OCI-LY1 (cell line): ENCODE results near the gene RSPH9.

ENCODE experiments used
- EZH2 ChIP-seq: fragments of 200-600 bp; sonication (generic), shearing (Covaris generic); IDR thresholded peaks from 2 replicates; pipeline ENCODE4 v1.8.0; 2017; ENCODE audit warnings: borderline replicate concordance, mixed run types, mild to moderate bottlenecking, antibody characterized with exemption, low read length, moderate library complexity, mixed read lengths
- TF ChIP-seq, protein P1 (sequence below): fragments of 200-600 bp; sonication (generic), shearing (Covaris generic); IDR thresholded peaks from 2 replicates; pipeline ENCODE4 v1.5.1; 2017; ENCODE audit warnings: mild to moderate bottlenecking, antibody characterized with exemption, low read length, moderate library complexity, mixed read lengths

DNA sequence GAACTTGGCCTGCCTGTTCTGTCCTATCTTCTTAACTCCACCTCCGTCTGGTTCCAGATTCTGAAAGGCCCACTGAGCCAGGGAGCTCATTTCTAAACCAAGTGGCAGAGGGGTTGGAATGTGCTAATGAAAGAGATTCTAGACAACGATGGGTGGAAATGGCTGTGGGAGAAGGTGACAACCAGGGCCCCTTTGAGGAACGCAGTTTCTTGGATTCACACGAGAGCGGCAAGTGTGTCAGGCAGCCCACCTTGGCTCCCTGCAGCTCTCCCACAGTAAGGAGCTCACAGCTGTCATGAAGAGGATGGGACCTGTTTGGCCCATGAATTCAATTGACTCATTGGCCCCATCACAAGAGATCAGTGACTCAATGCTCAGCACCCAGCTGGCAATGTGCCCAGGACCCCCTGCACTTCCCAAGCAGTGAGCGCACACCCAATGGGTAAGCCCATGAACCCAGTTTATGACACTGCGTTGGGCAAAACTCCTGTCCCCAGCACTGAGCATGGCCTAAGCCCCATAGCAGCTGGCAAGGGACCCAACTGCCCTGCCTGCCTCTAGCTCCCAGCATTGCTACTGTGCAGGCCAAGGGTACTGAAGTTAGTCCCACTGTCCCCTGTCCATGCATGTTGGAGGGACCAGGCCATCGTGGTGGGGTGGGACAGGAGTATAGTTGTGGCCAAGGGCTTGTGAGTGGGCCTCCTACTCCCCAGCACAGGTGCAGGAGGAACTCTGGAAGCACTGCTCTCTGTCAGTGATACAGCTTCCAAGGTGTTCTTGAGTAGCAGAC lies 26.4 kb downstream of the RSPH9 start:
- TF ChIP-seq, protein P1, sequence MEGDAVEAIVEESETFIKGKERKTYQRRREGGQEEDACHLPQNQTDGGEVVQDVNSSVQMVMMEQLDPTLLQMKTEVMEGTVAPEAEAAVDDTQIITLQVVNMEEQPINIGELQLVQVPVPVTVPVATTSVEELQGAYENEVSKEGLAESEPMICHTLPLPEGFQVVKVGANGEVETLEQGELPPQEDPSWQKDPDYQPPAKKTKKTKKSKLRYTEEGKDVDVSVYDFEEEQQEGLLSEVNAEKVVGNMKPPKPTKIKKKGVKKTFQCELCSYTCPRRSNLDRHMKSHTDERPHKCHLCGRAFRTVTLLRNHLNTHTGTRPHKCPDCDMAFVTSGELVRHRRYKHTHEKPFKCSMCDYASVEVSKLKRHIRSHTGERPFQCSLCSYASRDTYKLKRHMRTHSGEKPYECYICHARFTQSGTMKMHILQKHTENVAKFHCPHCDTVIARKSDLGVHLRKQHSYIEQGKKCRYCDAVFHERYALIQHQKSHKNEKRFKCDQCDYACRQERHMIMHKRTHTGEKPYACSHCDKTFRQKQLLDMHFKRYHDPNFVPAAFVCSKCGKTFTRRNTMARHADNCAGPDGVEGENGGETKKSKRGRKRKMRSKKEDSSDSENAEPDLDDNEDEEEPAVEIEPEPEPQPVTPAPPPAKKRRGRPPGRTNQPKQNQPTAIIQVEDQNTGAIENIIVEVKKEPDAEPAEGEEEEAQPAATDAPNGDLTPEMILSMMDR: no peak
- no peak for TF ChIP-seq EZH2
